IPS-18a (cell line): ENCODE measurements around the gene SPECC1L.

Experiments
- H3K27ac ChIP-seq: one replicate; pipeline ENCODE4 v1.5.1; 2013; ENCODE audit warnings: low read length
- H3K27me3 ChIP-seq: one replicate; pipeline ENCODE4 v1.6.1; 2013; ENCODE audit warnings: mild to moderate bottlenecking, low read length; ENCODE audit not compliant: control insufficient read depth, insufficient read depth
- H3K36me3 ChIP-seq: one replicate; pipeline ENCODE4 v1.6.1; 2013; ENCODE audit warnings: low read depth, low read length; ENCODE audit not compliant: control insufficient read depth
- H3K4me1 ChIP-seq: one replicate; pipeline ENCODE4 v1.6.1; 2013; ENCODE audit warnings: low read depth, low read length; ENCODE audit not compliant: control insufficient read depth
- H3K4me3 ChIP-seq: one replicate; pipeline ENCODE4 v1.5.1; 2013; ENCODE audit warnings: low read length
- H3K9ac ChIP-seq: one replicate; pipeline ENCODE4 v1.6.1; 2013; ENCODE audit warnings: mild to moderate bottlenecking, low read length, moderate library complexity
- H3K9me3 ChIP-seq: one replicate; pipeline ENCODE4 v1.6.1; 2013; ENCODE audit warnings: low read depth, low read length; ENCODE audit not compliant: control insufficient read depth

Gene SPECC1L

DNA sequence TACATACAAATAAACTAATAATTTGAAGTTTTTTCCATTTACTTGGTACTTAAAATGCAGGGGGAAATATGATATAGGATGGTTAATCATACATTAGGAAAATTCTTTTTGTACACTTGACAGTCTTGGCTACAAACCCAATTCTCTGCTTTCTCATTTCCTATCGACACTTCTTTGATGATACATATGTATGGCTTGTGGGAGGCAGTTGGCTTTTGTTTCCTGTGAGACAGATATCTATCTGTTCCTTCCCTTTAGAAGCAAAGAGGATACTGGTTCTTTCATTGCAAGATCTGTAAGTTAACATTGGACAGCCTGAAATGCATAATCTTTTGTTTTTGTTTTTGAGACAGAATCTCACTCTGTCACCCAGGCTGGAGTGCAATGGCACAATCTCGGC lies 108.9 kb downstream of the SPECC1L start:
- H3K36me3 ChIP-seq, result peaks cover 27% of the 10 kb centered on the region
- H3K4me3 ChIP-seq, result no peak overlapping the region
- no peaks in the 10 kb centered on the region for H3K4me1 ChIP-seq
- H3K27me3 ChIP-seq, result no peaks in the 10 kb centered on the region
- H3K9me3 ChIP-seq, result no peaks in the 10 kb centered on the region
- H3K9ac ChIP-seq, result no peak overlapping the region
- no peak overlapping the region for H3K27ac ChIP-seq

- no peak overlapping the region for H3K27ac ChIP-seq
- no peaks in the 10 kb centered on the region for H3K27me3 ChIP-seq
- H3K4me3 ChIP-seq, result no peak overlapping the region
- H3K9me3 ChIP-seq, result no peaks in the 10 kb centered on the region
- no peaks in the 10 kb centered on the region for H3K4me1 ChIP-seq
- H3K9ac ChIP-seq, result no peak overlapping the region
- H3K36me3 ChIP-seq, result peaks cover 27% of the 10 kb centered on the region
Measured at GRCh38 chr22:24380220-24380904, 109.7 kb downstream of the SPECC1L start.

DNA sequence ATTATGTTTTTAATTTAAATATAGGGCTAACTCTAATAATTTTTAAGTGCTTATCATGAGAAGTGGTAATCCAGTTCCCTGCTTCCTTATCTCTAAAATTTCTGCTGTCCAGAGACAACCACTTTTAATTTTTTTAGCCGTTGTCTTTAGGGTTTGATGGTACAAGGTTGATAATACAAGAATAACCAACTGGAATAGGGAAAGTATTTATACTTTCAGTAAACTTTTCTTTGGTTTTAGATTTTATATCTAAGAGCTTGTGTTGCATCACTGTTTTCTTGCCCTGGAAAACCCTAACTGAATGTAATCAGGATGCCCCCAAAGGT lies 110.2 kb downstream of the SPECC1L start:
- Histone ChIP-seq H3K4me1 (no peaks in the 10 kb centered on the region), H3K9ac (no peak overlapping the region), H3K27ac (no peak overlapping the region), H3K4me3 (no peak overlapping the region), H3K9me3 (no peaks in the 10 kb centered on the region), H3K36me3 (peaks cover 25% of the 10 kb centered on the region), H3K27me3 (no peaks in the 10 kb centered on the region)

- Histone ChIP-seq H3K4me1 (no peaks in the 10 kb centered on the region), H3K9ac (no peak overlapping the region), H3K4me3 (no peak overlapping the region), H3K27me3 (no peaks in the 10 kb centered on the region), H3K36me3 (peaks cover 7% of the 10 kb centered on the region), H3K27ac (no peak overlapping the region), H3K9me3 (no peaks in the 10 kb centered on the region)
Measured at GRCh38 chr22:24383061-24383460, 112.4 kb downstream of the SPECC1L start.

DNA sequence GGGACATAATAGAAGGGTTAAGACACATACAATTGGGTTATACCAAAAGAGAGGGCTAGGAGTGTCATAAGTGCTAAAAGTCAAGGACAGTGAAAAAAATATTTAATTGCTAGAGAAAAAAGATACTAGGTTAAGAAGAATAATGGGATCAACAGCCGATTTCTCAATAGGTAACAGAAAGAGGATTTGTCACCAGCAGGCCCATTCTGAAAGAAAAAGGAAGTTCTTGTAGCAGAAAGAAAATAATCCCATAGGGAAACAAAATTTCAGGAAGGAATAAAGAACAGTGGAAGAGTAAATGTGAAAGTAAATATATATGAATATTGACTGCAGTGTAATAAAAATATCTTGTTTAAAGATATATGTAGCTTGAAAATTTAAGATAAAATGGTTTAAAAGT lies 113.5 kb downstream of the SPECC1L start:
- no peaks in the 10 kb centered on the region for H3K9me3 ChIP-seq
- H3K36me3 ChIP-seq, result peaks cover 11% of the 10 kb centered on the region
- no peak overlapping the region for H3K4me3 ChIP-seq
- H3K27ac ChIP-seq, result no peak overlapping the region
- no peaks in the 10 kb centered on the region for H3K27me3 ChIP-seq
- H3K4me1 ChIP-seq, result no peaks in the 10 kb centered on the region
- H3K9ac ChIP-seq, result no peak overlapping the region

GRCh38 chr22:24386937-24387471 lies 116.4 kb downstream of the SPECC1L start:
- Histone ChIP-seq H3K27me3 (no peaks in the 10 kb centered on the region), H3K36me3 (peaks cover 4% of the 10 kb centered on the region), H3K4me3 (no peak overlapping the region), H3K9me3 (no peaks in the 10 kb centered on the region), H3K27ac (no peak overlapping the region), H3K9ac (no peak overlapping the region), H3K4me1 (no peaks in the 10 kb centered on the region)

GRCh38 chr22:24389680-24390079 lies 119.0 kb downstream of the SPECC1L start:
- no peak overlapping the region for H3K4me3 ChIP-seq
- H3K27me3 ChIP-seq, result no peaks in the 10 kb centered on the region
- H3K4me1 ChIP-seq, result no peaks in the 10 kb centered on the region
- no peak overlapping the region for H3K27ac ChIP-seq
- no peaks in the 10 kb centered on the region for H3K9me3 ChIP-seq
- no peak overlapping the region for H3K9ac ChIP-seq
- H3K36me3 ChIP-seq, result peaks cover 4% of the 10 kb centered on the region

DNA sequence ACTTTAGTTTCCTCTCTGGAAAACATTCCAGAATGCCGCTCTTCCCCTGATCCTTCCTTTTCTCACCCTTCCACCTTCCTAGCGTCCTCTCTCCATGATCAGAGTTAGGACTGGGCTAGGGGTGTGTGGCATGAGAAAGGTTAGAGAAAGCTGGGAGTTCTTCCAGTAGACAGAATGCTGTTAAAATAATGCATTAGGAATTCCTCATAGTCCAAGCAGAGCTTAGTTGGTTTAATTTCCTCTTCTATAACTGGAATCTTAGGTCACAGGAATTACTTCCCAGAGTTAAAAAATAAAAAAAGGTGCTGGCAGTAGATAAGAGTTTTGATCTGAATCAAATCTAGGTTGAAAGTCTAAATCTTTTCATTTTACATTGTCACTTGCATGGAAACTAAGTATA lies 119.5 kb downstream of the SPECC1L start:
- no peak overlapping the region for H3K27ac ChIP-seq
- no peak overlapping the region for H3K9ac ChIP-seq
- H3K27me3 ChIP-seq, result no peaks in the 10 kb centered on the region
- peaks cover 4% of the 10 kb centered on the region for H3K36me3 ChIP-seq
- H3K9me3 ChIP-seq, result no peaks in the 10 kb centered on the region
- no peak overlapping the region for H3K4me3 ChIP-seq
- H3K4me1 ChIP-seq, result no peaks in the 10 kb centered on the region

GRCh38 chr22:24390576-24390975 lies 119.9 kb downstream of the SPECC1L start:
- H3K27me3 ChIP-seq, result no peaks in the 10 kb centered on the region
- H3K4me3 ChIP-seq, result no peak overlapping the region
- H3K4me1 ChIP-seq, result no peaks in the 10 kb centered on the region
- no peak overlapping the region for H3K27ac ChIP-seq
- no peak overlapping the region for H3K9ac ChIP-seq
- H3K9me3 ChIP-seq, result no peaks in the 10 kb centered on the region
- H3K36me3 ChIP-seq, result peaks cover 4% of the 10 kb centered on the region

- Histone ChIP-seq H3K9me3 (no peaks in the 10 kb centered on the region), H3K27me3 (no peaks in the 10 kb centered on the region), H3K4me3 (no peak overlapping the region), H3K9ac (no peak overlapping the region), H3K27ac (no peak overlapping the region), H3K4me1 (no peaks in the 10 kb centered on the region), H3K36me3 (peaks cover 7% of the 10 kb centered on the region)
Measured at GRCh38 chr22:24391836-24392217, 121.2 kb downstream of the SPECC1L start.

- H3K27me3 ChIP-seq, result no peaks in the 10 kb centered on the region
- no peaks in the 10 kb centered on the region for H3K4me1 ChIP-seq
- peaks cover 8% of the 10 kb centered on the region for H3K36me3 ChIP-seq
- H3K27ac ChIP-seq, result no peak overlapping the region
- no peaks in the 10 kb centered on the region for H3K9me3 ChIP-seq
- H3K4me3 ChIP-seq, result no peak overlapping the region
- H3K9ac ChIP-seq, result no peak overlapping the region
Measured at GRCh38 chr22:24392218-24392931, 121.7 kb downstream of the SPECC1L start.

DNA sequence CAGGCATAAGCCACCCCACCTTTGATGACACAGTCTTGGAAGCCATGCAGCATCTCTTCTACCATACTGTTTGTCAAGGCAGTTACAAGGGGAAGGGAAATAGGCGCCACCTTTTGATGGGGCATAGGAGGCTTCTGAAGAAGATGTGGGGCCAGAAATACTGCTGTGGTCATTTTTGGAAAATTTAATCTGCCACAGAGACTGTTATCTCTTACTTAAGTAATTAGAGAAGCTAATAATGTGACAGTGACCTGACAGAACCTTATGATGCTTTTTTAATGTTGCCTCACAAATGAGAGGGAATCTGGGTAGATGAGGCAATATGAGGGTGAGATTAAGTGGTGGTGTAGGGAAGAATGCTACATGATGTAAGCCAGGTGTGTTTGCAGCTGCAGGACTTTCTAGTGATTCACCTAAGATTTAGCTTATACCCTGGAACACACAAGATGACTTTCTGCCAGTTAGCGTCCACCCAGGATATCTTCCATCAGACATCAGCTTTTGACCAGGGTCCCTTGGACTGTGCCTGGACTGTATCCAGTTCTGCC lies 122.5 kb downstream of the SPECC1L start:
- H3K4me1 ChIP-seq, result no peaks in the 10 kb centered on the region
- peaks cover 8% of the 10 kb centered on the region for H3K36me3 ChIP-seq
- H3K4me3 ChIP-seq, result no peak overlapping the region
- H3K27ac ChIP-seq, result no peak overlapping the region
- H3K9ac ChIP-seq, result no peak overlapping the region
- no peaks in the 10 kb centered on the region for H3K9me3 ChIP-seq
- no peaks in the 10 kb centered on the region for H3K27me3 ChIP-seq
